GM13977 (cell line): ENCODE results near the gene NCOA4.

Experiments used
- DNase-seq: peaks from one replicate; pipeline ENCODE4 v3.0.0; 2012; ENCODE audit warnings: low spot score
- in situ Hi-C: fragments of 300-500 bp; cut with MboI; formaldehyde crosslinking; loops from one replicate; pipeline ENCODE4 v1.12.0; 2022; ENCODE audit warnings: low sequenced_read_pairs, low pct_unique_long_range_greater_than_20kb, mixed read lengths, inconsistent platforms; ENCODE audit not compliant: unreplicated experiment
- TF ChIP-seq, protein P1 (sequence below): IDR thresholded peaks from 2 replicates; pipeline ENCODE4 v1.5.1; 2012; ENCODE audit warnings: mild to moderate bottlenecking, control low read depth; ENCODE audit not compliant: insufficient read depth; ENCODE audit errors: extremely low read depth, missing control alignments

The NCOA4 gene

DNA sequence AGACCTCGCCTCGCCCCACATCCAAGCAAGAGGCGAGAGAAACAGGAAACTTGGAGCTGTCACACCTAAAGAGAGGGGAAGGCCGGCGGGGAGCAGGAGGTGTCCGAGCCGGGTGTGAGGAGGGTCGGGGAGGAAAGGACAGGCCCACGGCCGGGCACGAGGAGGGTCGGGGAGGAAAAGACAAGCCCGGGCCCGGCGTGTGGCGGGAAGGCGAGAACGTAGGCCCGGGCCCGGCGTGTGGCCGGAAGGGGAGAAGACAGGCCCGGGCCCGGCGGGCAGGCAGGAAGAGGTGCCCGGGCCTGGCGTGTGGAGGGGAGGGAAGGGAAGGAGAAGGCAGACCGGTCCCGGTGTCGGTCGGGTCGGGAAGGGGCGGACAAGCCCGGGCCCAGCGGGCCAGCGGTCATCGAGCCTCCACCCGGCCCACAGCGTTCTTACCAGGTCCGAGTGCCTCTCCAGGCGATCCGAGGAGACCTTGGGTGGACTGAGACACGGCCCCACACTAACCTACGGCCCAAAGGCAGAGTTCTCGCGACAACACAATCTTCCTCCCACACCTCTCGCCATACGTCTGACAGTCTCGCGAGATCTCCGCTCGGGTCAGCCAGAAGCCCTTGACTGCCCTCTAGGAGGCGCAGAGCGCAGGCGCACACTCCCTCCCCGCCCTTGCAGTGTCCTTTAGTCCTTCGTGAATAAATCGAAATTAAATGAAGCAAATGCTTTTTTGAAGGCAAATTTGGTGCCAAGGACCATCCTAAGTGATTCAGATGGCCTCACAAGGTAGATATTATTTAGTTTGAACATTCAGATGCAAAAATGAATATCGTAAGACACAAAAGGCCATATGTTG is at the start of gene NCOA4:
NCOA4 (minus strand) TSS at position 533 of the 847 bp plus-strand sequence. CDS start 13,943 bp downstream, outside the sequence.
- TF ChIP-seq, protein P1, sequence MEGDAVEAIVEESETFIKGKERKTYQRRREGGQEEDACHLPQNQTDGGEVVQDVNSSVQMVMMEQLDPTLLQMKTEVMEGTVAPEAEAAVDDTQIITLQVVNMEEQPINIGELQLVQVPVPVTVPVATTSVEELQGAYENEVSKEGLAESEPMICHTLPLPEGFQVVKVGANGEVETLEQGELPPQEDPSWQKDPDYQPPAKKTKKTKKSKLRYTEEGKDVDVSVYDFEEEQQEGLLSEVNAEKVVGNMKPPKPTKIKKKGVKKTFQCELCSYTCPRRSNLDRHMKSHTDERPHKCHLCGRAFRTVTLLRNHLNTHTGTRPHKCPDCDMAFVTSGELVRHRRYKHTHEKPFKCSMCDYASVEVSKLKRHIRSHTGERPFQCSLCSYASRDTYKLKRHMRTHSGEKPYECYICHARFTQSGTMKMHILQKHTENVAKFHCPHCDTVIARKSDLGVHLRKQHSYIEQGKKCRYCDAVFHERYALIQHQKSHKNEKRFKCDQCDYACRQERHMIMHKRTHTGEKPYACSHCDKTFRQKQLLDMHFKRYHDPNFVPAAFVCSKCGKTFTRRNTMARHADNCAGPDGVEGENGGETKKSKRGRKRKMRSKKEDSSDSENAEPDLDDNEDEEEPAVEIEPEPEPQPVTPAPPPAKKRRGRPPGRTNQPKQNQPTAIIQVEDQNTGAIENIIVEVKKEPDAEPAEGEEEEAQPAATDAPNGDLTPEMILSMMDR, result peak; percentile 73
- in situ Hi-C loops, result no loop called here
- DNase-seq, result peak; percentile 97

DNA sequence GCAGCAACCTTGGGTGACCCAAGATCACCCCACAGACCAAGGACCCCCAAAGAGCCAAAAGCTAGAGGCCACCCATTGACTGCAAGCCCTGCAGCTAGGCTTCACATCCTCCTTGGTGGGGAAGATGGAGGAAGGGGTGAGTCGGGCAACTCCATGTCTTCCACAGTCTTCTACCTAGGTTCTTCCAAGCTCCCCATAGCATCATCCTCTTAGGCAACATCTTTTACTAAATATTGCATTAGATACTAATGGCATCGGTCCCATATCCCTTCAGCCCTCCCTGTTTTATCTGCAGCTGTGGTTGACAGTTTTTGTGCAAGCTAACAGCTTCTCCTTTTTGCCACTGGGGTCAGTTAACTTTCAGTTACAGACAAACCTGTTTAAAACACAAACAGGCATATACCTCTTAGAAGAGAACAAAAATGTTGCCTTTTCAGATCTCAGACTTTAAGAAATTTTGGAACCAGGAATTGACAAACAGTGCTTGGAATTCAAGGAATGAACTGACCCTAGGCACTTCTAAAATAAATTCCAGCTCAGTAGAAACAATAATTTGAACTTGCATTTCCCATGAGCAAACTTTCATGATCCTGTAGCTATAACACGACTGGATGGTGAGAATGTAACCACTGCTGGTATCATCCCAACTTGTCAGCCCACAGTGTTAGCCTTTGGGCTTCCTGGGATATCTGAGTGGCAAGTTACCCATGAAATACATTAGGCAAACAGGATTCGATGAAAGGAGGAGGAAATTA is 49.6 kb upstream of the NCOA4 start:
- in situ Hi-C loops, result no loop called here
- DNase-seq, result no peak
- TF ChIP-seq, protein P1, result no peak

DNA sequence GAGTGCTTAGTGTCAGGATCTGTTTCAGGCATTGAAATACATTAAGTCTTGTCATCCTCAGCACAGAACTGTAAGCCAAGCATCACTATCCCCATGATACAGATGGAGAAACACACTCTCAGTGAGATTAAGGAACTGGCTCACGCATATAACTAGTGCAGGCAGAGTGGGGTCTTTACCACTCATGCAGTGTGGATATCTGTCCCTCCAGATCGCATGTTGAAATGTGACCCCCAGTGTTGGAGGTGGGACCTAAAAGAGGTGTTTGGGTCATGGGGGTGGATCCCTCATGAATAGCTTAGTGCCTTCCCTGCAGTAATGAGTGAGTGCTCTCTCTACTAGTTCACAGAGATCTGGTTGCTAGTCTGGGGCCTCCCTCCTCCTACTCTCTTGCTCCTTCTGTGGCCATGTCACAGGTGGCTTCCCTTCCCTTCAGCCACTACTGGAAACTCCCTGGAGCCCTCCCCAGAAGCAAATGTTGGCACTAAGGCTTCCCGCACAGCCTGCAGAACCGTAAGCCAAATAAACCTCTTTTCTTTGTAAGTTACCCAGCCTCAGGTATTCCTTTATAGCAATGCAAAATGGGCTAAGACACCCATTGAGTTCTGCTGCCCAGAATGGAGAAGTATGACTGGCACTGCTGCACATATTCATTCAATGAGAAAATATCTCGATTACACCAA is 47.4 kb upstream of the NCOA4 start:
- TF ChIP-seq, protein P1, result no peak
- no peak for DNase-seq
- in situ Hi-C loops, result no loop called here

DNA sequence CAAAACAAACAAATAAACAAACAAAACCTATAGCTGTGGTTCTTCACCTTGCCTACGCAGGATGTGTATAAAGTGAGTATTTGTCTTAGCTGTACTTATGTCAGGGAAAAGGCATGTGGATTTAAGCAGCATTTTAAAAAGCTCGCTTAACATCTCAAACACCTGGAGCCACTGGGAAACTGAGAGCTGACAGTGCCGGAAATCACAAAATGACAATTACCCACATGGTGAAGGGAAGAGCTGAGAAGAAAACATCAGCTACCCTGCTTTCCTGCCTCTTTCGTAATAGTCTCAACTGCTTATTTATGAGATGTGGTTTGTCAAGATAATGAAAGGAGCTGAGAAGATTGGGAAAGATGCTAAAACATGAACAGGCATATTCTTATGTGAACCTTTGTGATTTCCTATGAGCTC is 46.7 kb upstream of the NCOA4 start:
- in situ Hi-C loops, result no loop called here
- TF ChIP-seq, protein P1, result no peak
- no peak for DNase-seq

DNA sequence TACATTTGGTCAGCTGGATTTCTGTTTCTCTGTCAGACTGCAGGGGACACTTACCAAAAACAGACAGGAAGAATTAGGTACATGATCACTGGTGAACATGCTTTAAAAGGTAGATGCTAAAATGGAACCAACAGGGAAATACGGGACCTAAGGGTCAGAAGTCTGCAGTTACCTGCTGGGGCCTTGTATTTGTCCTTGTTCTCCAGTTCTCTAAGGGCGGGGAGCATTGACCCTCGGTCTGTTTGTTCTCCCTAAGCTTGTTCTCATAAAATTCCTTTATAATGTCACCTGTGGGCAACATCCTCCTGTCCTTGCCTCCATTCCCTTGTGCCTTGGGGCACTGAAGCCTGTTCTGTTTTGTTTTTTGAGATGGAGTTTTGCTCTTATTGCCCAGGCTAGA is 45.4 kb upstream of the NCOA4 start:
- in situ Hi-C loops, result no loop called here
- TF ChIP-seq, protein P1, result no peak
- DNase-seq, result no peak

DNA sequence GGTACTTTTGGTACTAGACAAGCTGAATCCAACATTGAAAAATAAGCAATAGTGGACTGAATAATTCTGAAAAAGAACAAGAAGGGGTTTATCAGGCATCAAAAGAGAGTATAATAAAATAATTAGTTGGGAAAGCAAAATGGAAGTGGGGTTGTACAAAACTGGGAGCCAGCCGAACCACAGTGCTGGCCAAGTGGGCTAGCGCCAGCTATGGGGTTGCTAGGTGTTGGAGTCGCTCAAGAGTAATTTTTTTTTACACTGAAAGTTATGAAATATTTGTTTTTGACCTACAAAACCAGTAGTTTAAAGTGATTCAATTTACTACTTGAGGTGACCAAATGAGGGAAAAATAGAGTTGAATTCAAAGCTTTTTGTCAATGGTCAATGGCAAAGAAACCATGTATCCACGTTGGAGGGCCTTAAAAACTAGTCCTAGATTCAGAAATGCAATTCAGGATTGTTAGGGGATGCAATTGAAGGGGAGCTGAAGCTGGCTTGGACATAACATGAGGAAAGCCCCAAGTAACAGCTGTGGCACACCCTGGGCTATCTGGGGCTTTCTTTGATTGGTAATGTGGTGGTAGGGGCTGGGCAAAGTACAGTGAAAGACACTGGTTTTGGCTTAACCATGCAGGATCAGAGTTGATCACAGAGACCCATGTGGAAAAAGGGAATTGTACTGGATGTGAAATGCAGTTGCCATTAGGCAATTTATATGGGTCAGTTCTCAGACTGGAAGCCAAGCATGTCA is 43.9 kb upstream of the NCOA4 start:
- TF ChIP-seq, protein P1, result no peak
- in situ Hi-C loops, result no loop called here
- no peak for DNase-seq
